GM12892 (cell line): Measurements from ENCODE around the gene AP4S1.
"Not testable (repeated sequence)": the region's sequence is repeated elsewhere in the genome, so short reads cannot be mapped to it uniquely, and the experiment has no call there.

Experiments
- POLR2A ChIP-seq: IDR thresholded peaks from 2 replicates; pipeline ENCODE4 v1.6.1; 2011; ENCODE audit warnings: low read depth, low read length, control low read depth
- POLR2AphosphoS5 ChIP-seq: IDR thresholded peaks from 2 replicates; pipeline ENCODE4 v1.6.1; 2011; ENCODE audit warnings: low read depth, low read length, control low read depth

GRCh38 chr14:31004007-31004406 is 21.4 kb upstream of the AP4S1 start:
- TF ChIP-seq POLR2A, POLR2AphosphoS5: not testable (repeated sequence)
